Mucosa of descending colon (tissue), 3 donors: ENCODE results near the gene CHAD. TPM values are rescaled to one million over a fixed set of nuclear protein-coding genes. Genes with fewer than 3 reads are reported as not detected.

Experiments used
- ATAC-seq: fragments of 200-7000 bp; cut with Tn5 transposase; one replicate; pipeline ENCODE4 v1.9.1; 2020; ENCODE audit warnings: mild to moderate bottlenecking, moderate library complexity
- DNase-seq, 3 donors: peaks; one replicate each; pipeline ENCODE4 v3.0.0-alpha.2; 2020
- H3K36me3 ChIP-seq: fragments of 200-600 bp; one replicate; pipeline ENCODE4 v1.8.0; 2021; ENCODE audit warnings: low read depth, mild to moderate bottlenecking
- H3K4me1 ChIP-seq: fragments of 200-600 bp; one replicate; pipeline ENCODE4 v1.8.0; 2021; ENCODE audit warnings: low read depth, mild to moderate bottlenecking
- H3K4me3 ChIP-seq: fragments of 200-600 bp; one replicate; pipeline ENCODE4 v1.8.0; 2021; ENCODE audit warnings: mild to moderate bottlenecking
- H3K9me3 ChIP-seq: fragments of 200-600 bp; one replicate; pipeline ENCODE4 v1.8.0; 2021; ENCODE audit warnings: mild to moderate bottlenecking
- intact Hi-C, 2 donors: fragments of 100-400 bp; cut with DNase I in 1 of 2; cut with micrococcal nuclease in 1 of 2; formaldehyde crosslinking; loops; one replicate each; pipeline versions ENCODE4 v1.11.0 to v1.11.1; 2022; cut with DNase I, micrococcal nuclease
- total RNA-seq, 3 donors: library from RNA; stranded (reverse); fragmentation: NEBNext Ultra II Directional in 2 of 3; extraction: Animal tissue kit (Norgen Biotek cat#: 25700) in 2 of 3; gene quantifications; one replicate each; pipeline versions ENCODE4 v1.2.1 to v1.2.4, GENCODE V29; 2021 to 2023
- TF ChIP-seq, protein P1 (sequence below): fragments of 200-600 bp; IDR thresholded peaks from one replicate; pipeline ENCODE4 v1.8.0; 2022; ENCODE audit warnings: antibody characterized with exemption, mild to moderate bottlenecking
- donor health status: DM: no; HTN: no; CAD: no; lungs with moderate emphysema.
- donor health status: DM: no; HTN: no; CAD: no.
- donor health status: DM: no; HTN: yes; CAD: no.

CHAD gene
- total RNA-seq, 3 donors from 2014 or later: 4.6 to 15.3 (median 5.8) TPM

- intact Hi-C loops: no loop called here
- DNase-seq: peak in 1 of 3 donors; percentile 45
- Histone ChIP-seq H3K4me3 (no peak overlapping the region), H3K4me1 (peaks cover 37% of the 10 kb centered on the region), H3K9me3 (no peaks in the 10 kb centered on the region), H3K36me3 (no peaks in the 10 kb centered on the region)
- ATAC-seq: no peak
- TF ChIP-seq, protein P1, sequence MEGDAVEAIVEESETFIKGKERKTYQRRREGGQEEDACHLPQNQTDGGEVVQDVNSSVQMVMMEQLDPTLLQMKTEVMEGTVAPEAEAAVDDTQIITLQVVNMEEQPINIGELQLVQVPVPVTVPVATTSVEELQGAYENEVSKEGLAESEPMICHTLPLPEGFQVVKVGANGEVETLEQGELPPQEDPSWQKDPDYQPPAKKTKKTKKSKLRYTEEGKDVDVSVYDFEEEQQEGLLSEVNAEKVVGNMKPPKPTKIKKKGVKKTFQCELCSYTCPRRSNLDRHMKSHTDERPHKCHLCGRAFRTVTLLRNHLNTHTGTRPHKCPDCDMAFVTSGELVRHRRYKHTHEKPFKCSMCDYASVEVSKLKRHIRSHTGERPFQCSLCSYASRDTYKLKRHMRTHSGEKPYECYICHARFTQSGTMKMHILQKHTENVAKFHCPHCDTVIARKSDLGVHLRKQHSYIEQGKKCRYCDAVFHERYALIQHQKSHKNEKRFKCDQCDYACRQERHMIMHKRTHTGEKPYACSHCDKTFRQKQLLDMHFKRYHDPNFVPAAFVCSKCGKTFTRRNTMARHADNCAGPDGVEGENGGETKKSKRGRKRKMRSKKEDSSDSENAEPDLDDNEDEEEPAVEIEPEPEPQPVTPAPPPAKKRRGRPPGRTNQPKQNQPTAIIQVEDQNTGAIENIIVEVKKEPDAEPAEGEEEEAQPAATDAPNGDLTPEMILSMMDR: no peak
Observed at GRCh38 chr17:50472286-50472685, 3.6 kb upstream of the CHAD start.

- TF ChIP-seq, protein P1: no peak
- DNase-seq (peak; percentile 15 to 49 (median 37)), ATAC-seq (no peak)
- Histone ChIP-seq H3K4me1 (peaks cover 41% of the 10 kb centered on the region), H3K36me3 (no peaks in the 10 kb centered on the region), H3K9me3 (no peaks in the 10 kb centered on the region), H3K4me3 (no peak overlapping the region)
- intact Hi-C loops: no loop called here
Observed at GRCh38 chr17:50471009-50471905, 2.6 kb upstream of the CHAD start.

DNA sequence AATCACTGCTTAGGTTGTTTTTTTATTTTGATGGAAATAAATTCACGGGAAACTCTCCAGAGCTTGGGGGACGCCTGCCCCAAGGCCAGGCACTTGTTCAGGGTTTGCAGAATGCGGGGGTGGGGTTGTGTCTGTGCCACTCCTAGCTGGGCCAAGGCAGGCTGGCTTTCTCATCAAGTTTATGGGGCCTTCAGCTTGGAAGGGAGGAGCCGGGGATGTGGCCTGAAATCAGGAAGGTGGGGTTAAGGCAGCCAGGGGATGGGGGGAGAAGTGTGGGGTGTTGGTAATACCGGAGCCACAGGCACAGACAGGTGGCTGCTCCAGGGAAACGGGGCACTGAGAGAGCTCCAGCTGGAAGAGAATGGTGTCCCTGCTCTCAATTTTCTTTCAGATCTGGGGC is 1.7 kb upstream of the CHAD start:
- DNase-seq (peak; percentile 76 to 86 (median 81)), ATAC-seq (peak; percentile 75)
- TF ChIP-seq, protein P1: no peak
- no peaks in the 10 kb centered on the region for H3K9me3 ChIP-seq
- no peaks in the 10 kb centered on the region for H3K36me3 ChIP-seq
- H3K4me1 ChIP-seq: peaks cover 41% of the 10 kb centered on the region
- H3K4me3 ChIP-seq: no peak overlapping the region
- intact Hi-C loops: no loop called here

DNA sequence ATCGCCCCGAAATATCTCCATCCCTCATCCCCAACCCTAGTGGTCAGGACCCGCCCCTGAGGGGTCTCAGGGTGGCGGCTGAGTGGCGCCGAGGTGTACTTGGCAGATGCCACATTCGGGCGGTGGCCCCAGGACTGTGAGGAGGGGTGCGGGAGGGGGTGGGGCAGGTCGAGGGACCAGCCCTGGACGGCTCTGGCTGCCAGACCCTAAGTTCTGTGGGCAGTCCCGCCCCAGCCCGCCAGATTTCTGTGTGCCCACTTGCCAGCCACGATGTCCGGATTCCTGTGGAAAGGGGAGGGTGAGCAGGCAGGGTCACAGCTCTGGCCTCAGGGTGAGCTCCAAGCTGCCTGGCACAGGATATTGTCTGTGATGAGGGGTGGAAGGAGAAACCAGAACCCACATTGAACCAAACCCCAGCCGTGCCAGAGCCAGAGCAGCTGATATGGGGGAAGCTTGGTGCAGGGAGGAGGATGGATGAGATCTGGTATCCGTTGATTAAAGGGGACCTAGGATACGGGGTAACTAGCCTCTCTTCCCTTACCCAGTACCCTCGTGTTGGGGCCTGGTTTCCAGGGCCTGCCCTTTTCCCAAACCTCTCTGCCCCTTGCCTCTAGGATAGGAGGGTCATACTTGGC is 1.1 kb upstream of the CHAD start:
- Histone ChIP-seq H3K4me3 (no peak overlapping the region), H3K9me3 (no peaks in the 10 kb centered on the region), H3K4me1 (peaks cover 41% of the 10 kb centered on the region), H3K36me3 (no peaks in the 10 kb centered on the region)
- intact Hi-C loops: no loop called here
- ATAC-seq: no peak
- peak in 2 of 3 donors; percentile 19 to 55 for DNase-seq
- TF ChIP-seq, protein P1: no peak

DNA sequence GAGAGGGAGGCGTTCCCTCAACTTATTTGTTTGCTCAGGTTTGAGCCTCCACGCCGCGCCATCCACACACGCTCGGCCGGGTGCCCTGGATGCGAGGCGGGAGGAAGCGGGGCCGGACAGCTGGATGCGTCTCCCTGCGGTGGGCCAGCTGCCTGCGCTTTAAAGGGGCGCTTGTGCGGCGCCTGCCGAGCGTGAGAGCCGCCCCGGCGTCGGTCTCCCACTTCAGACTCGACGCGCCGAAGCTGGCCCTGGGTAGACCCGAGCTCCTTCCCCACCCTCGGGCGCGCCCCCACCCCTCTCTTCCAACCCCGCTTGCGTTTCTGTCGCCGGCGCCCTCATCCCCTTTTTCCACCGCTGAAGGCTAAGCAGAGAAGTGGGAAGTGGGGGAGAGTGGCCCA is 527 bp upstream of the CHAD start:
- Histone ChIP-seq H3K4me3 (no peak overlapping the region), H3K36me3 (no peaks in the 10 kb centered on the region), H3K4me1 (peaks cover 41% of the 10 kb centered on the region), H3K9me3 (no peaks in the 10 kb centered on the region)
- TF ChIP-seq, protein P1: no peak
- intact Hi-C loops: no loop called here
- DNase-seq (peak in 2 of 3 donors; percentile 23 to 57), ATAC-seq (no peak)
